ENCODE measurements around the gene SERPINA9. TPM values are rescaled to one million over a fixed set of nuclear protein-coding genes. Genes with fewer than 3 reads are reported as not detected.

The SERPINA9 gene
- total and polyA plus RNA-seq, 2 donors: not detected

DNA sequence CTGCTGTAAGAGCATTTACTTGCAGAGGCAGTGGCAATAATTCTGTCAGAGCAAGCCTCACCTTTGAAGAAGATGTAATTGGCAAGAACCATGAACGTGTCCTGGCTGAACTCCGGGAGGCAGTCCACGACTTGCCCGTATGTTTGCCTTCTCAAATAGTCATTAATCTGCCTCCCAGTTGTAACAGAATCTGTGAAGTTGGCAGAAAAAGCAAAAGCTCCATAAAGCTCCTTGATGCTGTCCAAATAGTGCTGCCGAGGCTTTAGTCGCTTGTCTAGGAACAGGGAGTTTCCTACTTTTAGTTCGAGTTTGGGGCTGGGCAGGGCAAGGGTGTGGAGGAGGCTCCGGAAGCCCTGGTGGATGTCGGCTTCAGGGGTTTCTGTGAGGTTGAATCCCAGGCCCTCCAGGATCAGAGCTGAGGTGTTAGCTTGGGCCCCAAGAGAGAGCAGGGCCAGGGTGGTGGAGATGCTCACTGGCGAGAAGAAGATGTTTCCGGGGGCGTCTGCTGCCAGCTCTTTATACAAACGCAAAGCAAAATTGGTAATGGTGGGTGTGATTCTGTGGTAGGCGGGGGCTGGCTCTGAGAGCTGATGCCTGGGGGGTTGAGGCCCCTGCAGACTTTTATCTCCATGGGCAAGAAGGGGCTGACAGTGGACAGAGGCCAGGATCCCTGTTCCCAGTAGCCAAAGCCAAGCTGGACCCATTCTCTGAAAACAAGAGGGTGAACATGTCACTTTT lies 27.8 kb downstream of the SERPINA9 start:
- H3K36me3 ChIP-seq (ENCODE audit: insufficient read depth): no peaks in the 10 kb centered on the region
- peak; percentile 78 for DNase-seq (ENCODE audit: extremely low spot score)
- no peaks in the 10 kb centered on the region for H3K4me1 ChIP-seq (ENCODE audit: insufficient read depth)
- no peak overlapping the region for H3K4me3 ChIP-seq (ENCODE audit: low read depth, low read length)
- no peak overlapping the region for H3K27ac ChIP-seq (ENCODE audit: low read depth)
- 63% methylated on average over 14 of the region's 14 CpGs for WGBS

DNA sequence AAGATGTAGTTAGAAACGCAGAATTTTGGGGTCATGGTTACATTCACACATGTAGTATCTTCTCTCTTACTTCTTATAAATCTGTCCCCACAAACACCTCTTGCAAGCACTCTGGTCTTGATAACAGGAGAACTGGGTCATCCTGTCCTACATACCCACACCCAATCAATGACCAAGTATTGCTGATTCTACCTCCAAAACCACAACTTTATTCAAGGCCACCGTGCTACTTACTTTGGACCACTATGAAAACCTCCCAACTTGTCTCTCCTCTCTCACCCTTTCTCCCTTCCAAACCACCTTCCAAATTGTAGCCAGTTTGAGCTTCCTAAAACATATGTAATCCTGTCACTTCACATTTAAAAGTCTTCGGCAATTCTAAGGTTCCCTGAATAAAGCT lies 28.8 kb downstream of the SERPINA9 start:
- DNase-seq (ENCODE audit: extremely low spot score): no peak
- no peak overlapping the region for H3K4me3 ChIP-seq (ENCODE audit: low read depth, low read length)
- no peak overlapping the region for H3K27ac ChIP-seq (ENCODE audit: low read depth)
- WGBS: 75% methylated on average over 3 of the region's 3 CpGs
- no peaks in the 10 kb centered on the region for H3K4me1 ChIP-seq (ENCODE audit: insufficient read depth)
- H3K36me3 ChIP-seq (ENCODE audit: insufficient read depth): no peaks in the 10 kb centered on the region

DNA sequence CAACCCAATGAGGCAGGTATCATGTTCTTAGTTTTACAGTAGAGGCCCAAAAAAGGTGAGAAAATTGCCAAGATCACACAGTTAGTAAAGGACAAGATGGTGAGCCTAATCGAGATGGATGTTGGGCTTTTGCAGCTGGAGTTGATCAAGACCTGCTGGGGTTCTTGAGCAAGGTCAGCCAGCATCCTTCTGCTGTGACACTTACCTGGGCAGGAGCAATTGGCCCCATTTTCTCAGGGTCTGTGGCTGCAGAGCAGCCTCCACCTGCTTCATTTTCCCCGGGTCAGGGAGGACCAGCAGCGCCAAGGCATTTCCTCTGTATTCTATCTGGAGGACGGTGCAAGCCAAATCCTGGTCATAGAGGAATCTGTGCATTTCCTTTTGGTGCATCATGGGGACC lies 29.9 kb downstream of the SERPINA9 start:
- no peak overlapping the region for H3K27ac ChIP-seq (ENCODE audit: low read depth)
- H3K36me3 ChIP-seq (ENCODE audit: insufficient read depth): no peaks in the 10 kb centered on the region
- no peak for DNase-seq (ENCODE audit: extremely low spot score)
- H3K4me3 ChIP-seq (ENCODE audit: low read depth, low read length): no peak overlapping the region
- no peaks in the 10 kb centered on the region for H3K4me1 ChIP-seq (ENCODE audit: insufficient read depth)
- 77% methylated on average over 4 of the region's 4 CpGs for WGBS

DNA sequence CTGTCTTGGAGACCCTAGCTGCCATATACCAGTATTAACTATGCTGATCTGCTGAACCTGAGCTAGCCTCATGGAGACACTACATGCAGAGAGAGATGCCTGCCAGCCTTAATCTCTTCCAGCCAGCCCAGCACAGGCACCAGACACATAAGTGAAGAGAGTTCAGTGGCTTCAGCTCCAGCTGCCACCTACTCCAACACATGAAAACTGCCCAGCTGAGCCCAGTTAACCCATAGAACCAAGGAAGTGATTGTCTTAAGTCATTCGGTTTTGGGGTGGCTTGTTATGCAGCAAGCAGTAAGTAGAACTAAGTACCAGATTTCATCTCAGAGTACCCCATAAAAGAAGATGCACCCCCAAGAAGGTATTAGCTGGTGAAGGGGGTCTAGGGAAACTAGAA lies 31.0 kb downstream of the SERPINA9 start:
- Histone ChIP-seq H3K36me3 (ENCODE audit: insufficient read depth) (no peaks in the 10 kb centered on the region), H3K4me3 (ENCODE audit: low read depth, low read length) (no peak overlapping the region), H3K4me1 (ENCODE audit: insufficient read depth) (no peaks in the 10 kb centered on the region), H3K27ac (ENCODE audit: low read depth) (no peak overlapping the region)
- 78% methylated on average over 1 of the region's 1 CpG for WGBS
- DNase-seq (ENCODE audit: extremely low spot score): no peak

DNA sequence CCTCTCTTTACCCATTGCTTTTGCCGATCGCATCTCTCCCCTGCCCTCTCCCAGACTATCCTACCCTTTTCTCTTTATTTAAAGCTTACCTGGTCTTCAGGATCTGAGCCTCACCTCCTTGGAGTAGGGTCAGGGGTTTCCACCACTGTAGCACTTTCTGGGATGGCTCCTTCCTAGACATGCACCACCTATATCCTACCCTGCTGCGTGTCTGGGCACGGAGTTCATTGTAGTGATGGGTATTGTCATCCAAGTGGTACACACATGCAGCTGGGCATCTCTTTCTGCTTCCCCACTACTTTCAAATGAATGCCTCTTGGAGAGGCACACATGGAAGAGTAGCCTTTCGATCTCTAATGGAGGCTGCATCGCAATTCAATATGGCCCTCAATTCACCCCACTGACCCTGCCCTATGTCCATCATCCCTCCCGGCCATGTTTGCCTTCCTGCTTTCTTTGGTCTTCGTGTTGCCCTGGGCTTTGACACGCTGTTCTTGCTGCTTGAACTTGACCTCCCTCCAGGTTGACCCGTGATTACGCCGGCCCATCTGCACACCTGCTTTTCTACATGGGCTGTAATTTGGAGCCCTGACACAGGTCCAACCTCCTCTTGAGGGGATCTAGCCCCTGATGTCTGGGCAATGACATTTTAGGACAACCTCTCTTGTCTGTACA lies 34.3 kb downstream of the SERPINA9 start:
- H3K36me3 ChIP-seq (ENCODE audit: insufficient read depth): no peaks in the 10 kb centered on the region
- DNase-seq (ENCODE audit: extremely low spot score): no peak
- no peaks in the 10 kb centered on the region for H3K4me1 ChIP-seq (ENCODE audit: insufficient read depth)
- H3K27ac ChIP-seq (ENCODE audit: low read depth): no peak overlapping the region
- no peak overlapping the region for H3K4me3 ChIP-seq (ENCODE audit: low read depth, low read length)
- 92% methylated on average over 12 of the region's 12 CpGs for WGBS

DNA sequence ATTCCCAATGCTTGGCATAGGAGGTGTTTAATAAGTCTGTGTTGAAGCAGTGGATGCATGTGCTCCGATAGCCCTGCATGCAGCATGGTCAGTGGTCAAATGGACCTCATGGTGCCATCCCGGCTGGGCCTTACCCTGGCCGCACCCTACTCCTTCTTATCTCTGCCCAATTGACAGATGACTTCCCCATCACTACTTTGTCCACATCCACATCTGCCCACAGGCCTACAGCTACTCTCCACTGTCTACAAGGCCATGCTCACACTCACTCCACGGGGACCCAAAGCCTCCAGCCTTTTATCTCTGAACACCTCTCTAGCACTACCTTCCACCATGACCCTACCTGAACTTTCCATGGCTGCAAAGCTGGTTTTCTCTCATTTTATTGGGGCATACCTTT lies 34.9 kb downstream of the SERPINA9 start:
- H3K4me3 ChIP-seq (ENCODE audit: low read depth, low read length): no peak overlapping the region
- DNase-seq (ENCODE audit: extremely low spot score): no peak
- no peaks in the 10 kb centered on the region for H3K4me1 ChIP-seq (ENCODE audit: insufficient read depth)
- H3K27ac ChIP-seq (ENCODE audit: low read depth): no peak overlapping the region
- 86% methylated on average over 4 of the region's 4 CpGs for WGBS
- H3K36me3 ChIP-seq (ENCODE audit: insufficient read depth): no peaks in the 10 kb centered on the region

DNA sequence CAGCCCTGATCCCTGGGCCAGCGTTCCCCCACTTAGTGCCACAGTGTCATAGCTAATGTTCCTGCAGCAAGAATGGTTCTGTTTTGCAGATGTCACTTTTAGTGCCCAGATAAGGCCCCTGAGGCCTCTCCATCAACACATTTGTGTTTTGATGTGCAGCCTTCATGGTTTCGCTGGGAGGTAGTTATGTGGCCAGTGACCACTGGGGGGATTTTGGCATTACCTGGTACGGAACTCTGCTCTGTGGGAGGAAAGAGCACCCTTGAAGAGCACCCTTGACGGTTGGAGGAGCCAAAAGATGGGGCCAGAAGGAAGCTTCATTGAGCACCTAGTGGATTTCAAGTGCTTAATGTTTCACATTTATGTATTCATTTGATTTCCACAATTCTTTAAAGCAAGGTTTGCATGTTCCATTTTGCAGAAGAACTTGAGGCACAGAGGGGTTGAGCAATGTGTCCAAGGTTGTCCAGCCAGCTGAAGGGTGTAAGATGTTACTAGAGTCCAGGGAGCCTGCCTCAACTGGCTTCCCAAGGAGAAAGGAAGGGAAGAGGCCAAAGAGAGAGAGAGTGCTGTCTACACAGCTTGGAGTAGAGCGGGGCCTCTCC lies 36.4 kb downstream of the SERPINA9 start:
- 70% methylated on average over 5 of the region's 5 CpGs for WGBS

DNA sequence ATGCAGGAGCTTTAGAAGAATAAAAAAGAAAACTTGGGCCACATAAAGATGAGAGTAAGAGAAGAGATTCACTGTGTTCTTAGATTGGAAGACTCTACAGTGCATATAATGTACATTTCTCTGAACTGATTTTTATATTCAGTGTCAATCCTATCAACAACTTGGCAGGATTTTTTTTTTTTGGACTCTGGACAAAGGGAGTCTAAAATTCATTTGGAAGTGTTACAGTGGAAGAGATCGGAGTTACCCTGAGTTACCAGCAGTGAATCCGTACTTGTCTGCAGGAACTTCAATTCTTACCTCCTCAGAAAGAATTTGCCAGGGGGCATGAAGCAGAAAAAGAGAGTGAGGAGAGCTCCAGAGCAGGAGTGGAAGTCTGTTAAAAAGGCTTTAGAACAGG lies 47.4 kb downstream of the SERPINA9 start:
- 64% methylated on average over 2 of the region's 2 CpGs for WGBS
- no peak for DNase-seq (ENCODE audit: extremely low spot score)
- no peaks in the 10 kb centered on the region for H3K36me3 ChIP-seq (ENCODE audit: insufficient read depth)
- no peak overlapping the region for H3K27ac ChIP-seq (ENCODE audit: low read depth)
- no peak overlapping the region for H3K4me3 ChIP-seq (ENCODE audit: low read depth, low read length)
- no peaks in the 10 kb centered on the region for H3K4me1 ChIP-seq (ENCODE audit: insufficient read depth)

More for the DNA sequence above, 36.4 kb downstream of the SERPINA9 start:
- Histone ChIP-seq H3K27ac (ENCODE audit: low read depth) (no peak overlapping the region), H3K4me3 (ENCODE audit: low read depth, low read length) (no peak overlapping the region), H3K36me3 (ENCODE audit: insufficient read depth) (no peaks in the 10 kb centered on the region), H3K4me1 (ENCODE audit: insufficient read depth) (no peaks in the 10 kb centered on the region)
- DNase-seq (ENCODE audit: extremely low spot score): no peak

DNA sequence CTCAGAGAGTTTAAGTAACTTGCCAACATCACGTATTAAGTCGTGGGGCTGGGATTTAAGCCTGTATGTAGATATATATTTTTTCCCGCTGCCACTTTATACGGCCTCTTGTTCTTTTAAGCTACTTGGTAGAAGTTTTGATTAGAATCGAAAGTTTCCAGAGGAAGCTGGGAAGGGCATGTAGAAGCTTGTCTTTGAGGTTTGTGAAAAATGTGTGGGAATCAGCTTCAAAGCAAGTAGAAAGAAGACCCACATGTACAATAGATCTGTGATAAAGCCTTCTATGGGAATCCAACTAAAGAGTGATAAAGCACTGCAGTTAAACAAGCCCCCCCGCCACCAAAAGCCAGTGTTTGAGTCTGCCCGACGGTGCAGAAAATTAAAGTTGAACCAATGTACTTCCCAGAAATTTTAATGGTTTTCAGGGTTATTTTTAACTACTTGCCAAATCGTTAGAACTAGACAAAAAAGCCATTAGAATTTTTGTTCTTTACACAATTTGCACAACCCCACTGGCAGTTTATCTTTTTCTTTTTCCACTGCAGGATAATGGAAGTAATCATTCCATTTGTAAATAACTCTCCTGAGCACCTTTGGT lies 48.9 kb downstream of the SERPINA9 start:
- H3K36me3 ChIP-seq (ENCODE audit: insufficient read depth): no peaks in the 10 kb centered on the region
- H3K4me3 ChIP-seq (ENCODE audit: low read depth, low read length): no peak overlapping the region
- no peak for DNase-seq (ENCODE audit: extremely low spot score)
- 75% methylated on average over 9 of the region's 9 CpGs for WGBS
- H3K27ac ChIP-seq (ENCODE audit: low read depth): no peak overlapping the region
- no peaks in the 10 kb centered on the region for H3K4me1 ChIP-seq (ENCODE audit: insufficient read depth)

DNA sequence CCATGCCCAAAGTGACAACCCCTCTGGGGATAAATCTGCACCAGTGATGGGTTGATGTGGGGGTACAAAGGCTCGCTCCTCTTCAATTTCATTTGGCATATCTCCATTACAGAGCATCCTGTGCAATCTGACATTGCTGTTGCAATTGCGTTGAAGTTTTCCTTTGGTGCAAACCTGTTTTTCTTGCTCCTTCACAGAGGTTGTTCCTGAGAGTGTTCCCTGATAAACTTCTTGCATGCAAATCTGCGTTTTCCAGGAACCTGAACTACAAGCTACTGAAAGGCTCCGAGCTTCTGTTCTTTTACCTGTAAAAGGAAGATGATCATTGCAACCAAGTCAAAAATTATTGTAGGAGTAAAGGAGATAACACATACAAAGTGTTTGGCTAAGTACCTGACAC lies 49.5 kb downstream of the SERPINA9 start:
- Histone ChIP-seq H3K4me1 (ENCODE audit: insufficient read depth) (no peaks in the 10 kb centered on the region), H3K27ac (ENCODE audit: low read depth) (no peak overlapping the region), H3K36me3 (ENCODE audit: insufficient read depth) (no peaks in the 10 kb centered on the region), H3K4me3 (ENCODE audit: low read depth, low read length) (no peak overlapping the region)
- WGBS: 75% methylated on average over 4 of the region's 4 CpGs
- no peak for DNase-seq (ENCODE audit: extremely low spot score)

DNA sequence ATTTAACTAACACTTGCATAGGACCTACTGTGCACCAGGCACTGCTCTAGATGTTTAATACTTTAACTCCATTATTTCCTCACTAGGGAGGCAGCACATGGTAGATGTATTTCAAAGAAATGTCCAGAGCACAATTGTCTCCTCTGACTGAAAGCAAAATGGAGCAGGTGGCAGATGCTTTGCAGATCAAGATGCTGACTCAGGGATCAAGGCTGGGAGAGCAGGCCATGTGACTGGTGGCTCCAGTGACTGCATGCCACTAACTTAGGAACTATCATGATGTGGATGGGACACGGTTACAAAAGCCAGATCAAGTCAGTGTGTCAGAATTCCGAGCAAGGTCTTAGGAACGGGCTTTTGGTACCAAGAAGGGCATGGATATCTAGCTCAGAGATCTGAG lies 51.6 kb downstream of the SERPINA9 start:
- no peak overlapping the region for H3K4me3 ChIP-seq (ENCODE audit: low read depth, low read length)
- no peaks in the 10 kb centered on the region for H3K4me1 ChIP-seq (ENCODE audit: insufficient read depth)
- H3K27ac ChIP-seq (ENCODE audit: low read depth): no peak overlapping the region
- DNase-seq (ENCODE audit: extremely low spot score): no peak
- H3K36me3 ChIP-seq (ENCODE audit: insufficient read depth): no peaks in the 10 kb centered on the region
- 65% methylated on average over 3 of the region's 3 CpGs for WGBS

DNA sequence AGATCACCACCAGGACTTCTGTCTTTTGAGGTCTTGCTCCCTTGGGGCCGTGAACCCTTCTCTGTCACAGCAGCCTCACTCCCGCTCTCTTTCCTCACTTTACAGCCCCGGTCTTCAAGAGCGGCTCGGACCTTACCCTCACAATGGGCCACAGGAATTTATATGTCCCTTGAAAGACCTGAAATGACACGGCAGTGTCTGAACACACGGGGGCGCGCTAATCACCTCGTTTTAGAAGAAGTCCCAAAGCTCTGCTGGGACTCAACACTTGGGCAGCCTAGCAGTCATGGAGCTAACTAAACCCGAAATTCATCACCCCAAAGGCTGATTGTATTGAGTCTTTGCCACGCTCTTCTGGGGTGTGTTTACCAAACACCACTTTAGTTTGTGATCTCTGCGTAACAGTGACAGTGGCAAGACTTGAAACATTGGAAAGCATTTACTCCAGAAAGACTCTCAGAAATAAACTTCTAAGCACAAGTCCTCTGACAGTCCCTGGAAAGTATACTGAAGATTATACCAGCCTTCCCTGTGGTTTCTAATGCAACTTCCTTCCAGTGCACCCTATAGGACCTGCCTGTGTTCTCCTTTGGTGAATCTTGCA lies 52.4 kb downstream of the SERPINA9 start:
- Histone ChIP-seq H3K36me3 (ENCODE audit: insufficient read depth) (no peaks in the 10 kb centered on the region), H3K4me3 (ENCODE audit: low read depth, low read length) (no peak overlapping the region), H3K4me1 (ENCODE audit: insufficient read depth) (no peaks in the 10 kb centered on the region), H3K27ac (ENCODE audit: low read depth) (no peak overlapping the region)
- DNase-seq (ENCODE audit: extremely low spot score): peak; percentile 11
- WGBS: 13% methylated on average over 13 of the region's 13 CpGs

DNA sequence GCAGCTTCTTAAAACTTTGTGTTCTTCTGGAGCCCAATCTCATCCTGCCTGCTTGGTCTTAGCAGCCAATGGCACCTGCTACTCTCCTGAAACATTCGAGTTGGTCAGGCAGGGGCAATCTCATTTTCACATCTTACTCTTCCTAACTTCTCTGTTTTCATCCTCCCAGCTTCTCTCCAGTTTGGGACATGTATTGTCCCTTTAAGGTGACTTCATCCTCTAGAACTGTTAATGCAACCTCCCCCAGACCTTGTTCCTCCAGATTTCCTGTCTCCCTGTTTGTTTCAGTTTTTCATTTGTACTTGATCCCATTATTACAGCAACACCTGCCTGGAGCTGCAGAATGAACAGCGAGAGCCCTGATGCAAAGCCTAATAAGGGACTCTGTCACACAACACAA lies 54.7 kb downstream of the SERPINA9 start:
- Histone ChIP-seq H3K36me3 (ENCODE audit: insufficient read depth) (no peaks in the 10 kb centered on the region), H3K27ac (ENCODE audit: low read depth) (no peak overlapping the region), H3K4me3 (ENCODE audit: low read depth, low read length) (no peak overlapping the region), H3K4me1 (ENCODE audit: insufficient read depth) (no peaks in the 10 kb centered on the region)
- 77% methylated on average over 2 of the region's 2 CpGs for WGBS
- DNase-seq (ENCODE audit: extremely low spot score): no peak

All from urinary bladder (tissue), 4 donors.